MM.1S (cell line): ENCODE measurements around the gene MYH6.

Experiments
- DNase-seq: peaks from one replicate; pipeline ENCODE4 v3.0.0-alpha.2; 2015
- H2AFZ ChIP-seq: fragments of 300-600 bp; sonication (generic); 2 replicates; pipeline ENCODE4 v1.6.0; 2016; ENCODE audit warnings: antibody characterized with exemption, low read length
- H3F3A ChIP-seq: fragments of 300-600 bp; sonication (generic); 2 replicates; pipeline ENCODE4 v1.6.1; 2016; ENCODE audit warnings: mild to moderate bottlenecking, antibody characterized with exemption, low read length, moderate library complexity, mixed read lengths; ENCODE audit not compliant: insufficient read depth
- H3K27ac ChIP-seq: fragments of 300-600 bp; sonication (generic); 2 replicates; pipeline ENCODE4 v1.5.1; 2016; ENCODE audit warnings: mild to moderate bottlenecking, low read length
- H3K27me3 ChIP-seq: fragments of 300-600 bp; sonication (generic); replicated peaks from 2 replicates; pipeline ENCODE4 v1.6.0; 2016; ENCODE audit warnings: low read length; ENCODE audit not compliant: insufficient read depth
- H3K36me3 ChIP-seq: fragments of 300-600 bp; sonication (generic); replicated peaks from 2 replicates; pipeline ENCODE4 v1.6.1; 2016; ENCODE audit warnings: mild to moderate bottlenecking, low read length, mixed read lengths; ENCODE audit not compliant: insufficient read depth
- H3K4me1 ChIP-seq: fragments of 300-600 bp; sonication (generic); 2 replicates; pipeline ENCODE4 v1.6.1; 2016; ENCODE audit warnings: low read length, mixed read lengths
- H3K4me2 ChIP-seq: fragments of 300-600 bp; sonication (generic); 2 replicates; pipeline ENCODE4 v1.6.0; 2016; ENCODE audit warnings: low read depth, low read length
- H3K4me3 ChIP-seq: fragments of 300-600 bp; sonication (generic); 2 replicates; pipeline ENCODE4 v1.5.1; 2016; ENCODE audit warnings: low read length, mixed read lengths
- H3K79me2 ChIP-seq: fragments of 300-600 bp; sonication (generic); 2 replicates; pipeline ENCODE4 v1.6.1; 2016; ENCODE audit warnings: mixed run types, low read length, mixed read lengths
- H3K9ac ChIP-seq: fragments of 300-600 bp; sonication (generic); 2 replicates; pipeline ENCODE4 v1.6.1; 2016; ENCODE audit warnings: low read length, mixed read lengths
- H3K9me2 ChIP-seq: fragments of 300-600 bp; sonication (generic); replicated peaks from 2 replicates; pipeline ENCODE4 v1.6.1; 2016; ENCODE audit warnings: mild to moderate bottlenecking, low read length, mixed read lengths; ENCODE audit not compliant: insufficient read depth
- H3K9me3 ChIP-seq: fragments of 300-600 bp; sonication (generic); replicated peaks from 2 replicates; pipeline ENCODE4 v1.6.1; 2016; ENCODE audit warnings: mild to moderate bottlenecking, low read length, mixed read lengths; ENCODE audit not compliant: insufficient read depth
- H4K20me1 ChIP-seq: fragments of 300-600 bp; sonication (generic); 2 replicates; pipeline ENCODE4 v1.6.1; 2016; ENCODE audit warnings: mild to moderate bottlenecking, low read length, moderate library complexity, mixed read lengths; ENCODE audit not compliant: insufficient read depth
- EZH2 ChIP-seq: fragments of 300-600 bp; sonication (generic); optimal IDR thresholded peaks from 2 replicates; pipeline ENCODE3; 2017; ENCODE audit warnings: low read depth, mild to moderate bottlenecking, antibody characterized with exemption, low read length, mixed read lengths
- EZH2phosphoT487 ChIP-seq: fragments of 300-600 bp; sonication (generic); IDR thresholded peaks from 2 replicates; pipeline ENCODE4 v1.6.1; 2018; ENCODE audit warnings: antibody characterized with exemption, low read length
- TF ChIP-seq, protein P1 (sequence below): fragments of 300-600 bp; sonication (generic); IDR thresholded peaks from 2 replicates; pipeline ENCODE4 v1.5.1; 2016; ENCODE audit warnings: antibody characterized with exemption, low read length, mixed read lengths

Gene MYH6

DNA sequence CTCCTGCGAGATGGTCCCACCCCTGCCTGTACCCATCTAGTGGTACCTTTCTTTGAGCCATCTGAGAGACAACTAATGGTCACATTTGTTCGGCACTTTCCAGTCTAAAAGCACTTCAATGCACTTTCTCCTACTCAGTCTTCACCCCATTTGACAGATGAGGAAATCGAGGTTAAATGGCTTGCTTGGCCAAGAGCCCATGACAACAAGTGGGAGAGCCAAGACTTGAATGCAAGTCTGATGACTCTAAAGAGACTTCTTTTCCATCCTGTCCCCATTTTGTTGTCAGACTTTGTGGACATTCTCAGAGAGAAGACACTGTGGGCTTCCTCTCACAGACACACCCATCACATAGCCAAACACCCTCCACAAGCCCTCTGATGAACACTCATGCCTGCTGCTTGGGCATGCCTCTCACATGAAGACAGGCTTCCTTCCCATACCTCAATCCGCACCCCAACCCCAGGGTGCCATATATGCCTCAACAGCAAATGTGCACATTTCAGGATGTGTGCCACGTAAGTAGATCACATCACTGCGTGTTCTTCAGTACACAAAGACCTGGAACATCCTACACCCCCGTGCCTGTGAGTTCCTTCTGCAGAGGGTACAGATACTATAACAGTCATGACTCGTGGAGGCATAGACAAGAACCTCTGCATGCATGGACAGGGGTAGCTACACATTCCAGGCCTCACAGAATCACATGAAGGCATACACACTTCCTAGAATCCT is 26.6 kb upstream of the MYH6 start:
- no peak for DNase-seq
- H3K9ac ChIP-seq = no peak overlapping the region
- H3K4me3 ChIP-seq = no peak overlapping the region
- H3K9me3 ChIP-seq = no peaks in the 10 kb centered on the region
- H3K27ac ChIP-seq = no peak overlapping the region
- no peaks in the 10 kb centered on the region for H3K4me1 ChIP-seq
- H3F3A ChIP-seq = no peaks in the 10 kb centered on the region
- TF ChIP-seq EZH2phosphoT487 (no peak), EZH2 (no peak)
- TF ChIP-seq, protein P1, sequence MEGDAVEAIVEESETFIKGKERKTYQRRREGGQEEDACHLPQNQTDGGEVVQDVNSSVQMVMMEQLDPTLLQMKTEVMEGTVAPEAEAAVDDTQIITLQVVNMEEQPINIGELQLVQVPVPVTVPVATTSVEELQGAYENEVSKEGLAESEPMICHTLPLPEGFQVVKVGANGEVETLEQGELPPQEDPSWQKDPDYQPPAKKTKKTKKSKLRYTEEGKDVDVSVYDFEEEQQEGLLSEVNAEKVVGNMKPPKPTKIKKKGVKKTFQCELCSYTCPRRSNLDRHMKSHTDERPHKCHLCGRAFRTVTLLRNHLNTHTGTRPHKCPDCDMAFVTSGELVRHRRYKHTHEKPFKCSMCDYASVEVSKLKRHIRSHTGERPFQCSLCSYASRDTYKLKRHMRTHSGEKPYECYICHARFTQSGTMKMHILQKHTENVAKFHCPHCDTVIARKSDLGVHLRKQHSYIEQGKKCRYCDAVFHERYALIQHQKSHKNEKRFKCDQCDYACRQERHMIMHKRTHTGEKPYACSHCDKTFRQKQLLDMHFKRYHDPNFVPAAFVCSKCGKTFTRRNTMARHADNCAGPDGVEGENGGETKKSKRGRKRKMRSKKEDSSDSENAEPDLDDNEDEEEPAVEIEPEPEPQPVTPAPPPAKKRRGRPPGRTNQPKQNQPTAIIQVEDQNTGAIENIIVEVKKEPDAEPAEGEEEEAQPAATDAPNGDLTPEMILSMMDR = no peak
- no peak overlapping the region for H3K4me2 ChIP-seq
- H3K9me2 ChIP-seq = no peaks in the 10 kb centered on the region
- no peaks in the 10 kb centered on the region for H3K79me2 ChIP-seq
- H4K20me1 ChIP-seq = no peaks in the 10 kb centered on the region
- H2AFZ ChIP-seq = no peak overlapping the region
- no peaks in the 10 kb centered on the region for H3K27me3 ChIP-seq
- H3K36me3 ChIP-seq = no peaks in the 10 kb centered on the region

DNA sequence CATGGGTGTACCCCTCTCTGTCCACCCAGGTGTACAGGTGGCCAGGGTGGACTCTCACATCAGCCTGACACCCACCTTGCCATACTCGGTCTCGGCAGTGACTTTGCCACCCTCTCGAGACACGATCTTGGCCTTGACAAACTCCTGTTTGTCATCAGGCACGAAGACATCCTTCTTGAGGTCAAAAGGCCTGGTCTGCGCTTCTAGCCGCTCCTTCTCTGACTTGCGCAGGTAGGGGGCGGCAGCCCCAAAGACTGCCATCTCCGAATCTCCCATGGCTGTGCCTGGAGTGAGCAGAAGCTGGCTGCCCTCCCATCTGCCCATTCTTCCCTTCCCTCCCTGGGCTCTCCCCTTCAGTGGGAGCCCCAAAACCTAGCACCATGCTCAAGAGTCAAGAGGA is 25.4 kb upstream of the MYH6 start:
- Histone ChIP-seq H3F3A (no peaks in the 10 kb centered on the region), H3K9me2 (no peaks in the 10 kb centered on the region), H4K20me1 (no peaks in the 10 kb centered on the region), H3K9ac (no peak overlapping the region), H3K4me1 (no peaks in the 10 kb centered on the region), H3K4me3 (no peak overlapping the region), H3K9me3 (no peaks in the 10 kb centered on the region), H3K79me2 (no peaks in the 10 kb centered on the region), H3K27ac (no peak overlapping the region), H3K4me2 (no peak overlapping the region), H3K36me3 (no peaks in the 10 kb centered on the region), H3K27me3 (no peaks in the 10 kb centered on the region), H2AFZ (no peak overlapping the region)
- TF ChIP-seq, protein P1 = no peak
- no peak for TF ChIP-seq EZH2phosphoT487
- TF ChIP-seq EZH2 = no peak
- no peak for DNase-seq

DNA sequence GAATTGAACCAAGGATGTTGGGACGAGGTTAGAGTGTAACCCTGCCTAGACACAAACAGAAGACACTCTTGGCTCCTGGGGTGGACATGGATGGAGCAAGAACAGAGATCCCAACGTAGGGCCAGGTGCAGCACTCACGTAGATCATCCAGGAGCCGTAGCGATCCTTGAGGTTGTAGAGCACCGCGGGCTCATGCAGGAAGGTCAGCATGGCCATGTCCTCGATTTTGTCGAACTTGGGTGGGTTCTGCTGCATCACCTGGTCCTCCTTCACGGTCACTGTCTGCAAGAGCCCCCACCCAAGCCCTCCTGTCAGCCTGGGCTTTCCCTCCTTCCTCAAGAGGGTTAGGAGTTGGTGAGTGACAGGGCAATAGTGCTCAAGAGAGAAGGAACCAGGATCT is 24.9 kb upstream of the MYH6 start:
- DNase-seq = no peak
- H3F3A ChIP-seq = no peaks in the 10 kb centered on the region
- no peak overlapping the region for H2AFZ ChIP-seq
- H3K79me2 ChIP-seq = no peaks in the 10 kb centered on the region
- no peaks in the 10 kb centered on the region for H3K9me2 ChIP-seq
- no peaks in the 10 kb centered on the region for H4K20me1 ChIP-seq
- no peak overlapping the region for H3K27ac ChIP-seq
- H3K4me2 ChIP-seq = no peak overlapping the region
- no peak for TF ChIP-seq EZH2
- H3K9me3 ChIP-seq = no peaks in the 10 kb centered on the region
- no peaks in the 10 kb centered on the region for H3K27me3 ChIP-seq
- H3K36me3 ChIP-seq = no peaks in the 10 kb centered on the region
- H3K4me3 ChIP-seq = no peak overlapping the region
- H3K9ac ChIP-seq = no peak overlapping the region
- H3K4me1 ChIP-seq = no peaks in the 10 kb centered on the region

DNA sequence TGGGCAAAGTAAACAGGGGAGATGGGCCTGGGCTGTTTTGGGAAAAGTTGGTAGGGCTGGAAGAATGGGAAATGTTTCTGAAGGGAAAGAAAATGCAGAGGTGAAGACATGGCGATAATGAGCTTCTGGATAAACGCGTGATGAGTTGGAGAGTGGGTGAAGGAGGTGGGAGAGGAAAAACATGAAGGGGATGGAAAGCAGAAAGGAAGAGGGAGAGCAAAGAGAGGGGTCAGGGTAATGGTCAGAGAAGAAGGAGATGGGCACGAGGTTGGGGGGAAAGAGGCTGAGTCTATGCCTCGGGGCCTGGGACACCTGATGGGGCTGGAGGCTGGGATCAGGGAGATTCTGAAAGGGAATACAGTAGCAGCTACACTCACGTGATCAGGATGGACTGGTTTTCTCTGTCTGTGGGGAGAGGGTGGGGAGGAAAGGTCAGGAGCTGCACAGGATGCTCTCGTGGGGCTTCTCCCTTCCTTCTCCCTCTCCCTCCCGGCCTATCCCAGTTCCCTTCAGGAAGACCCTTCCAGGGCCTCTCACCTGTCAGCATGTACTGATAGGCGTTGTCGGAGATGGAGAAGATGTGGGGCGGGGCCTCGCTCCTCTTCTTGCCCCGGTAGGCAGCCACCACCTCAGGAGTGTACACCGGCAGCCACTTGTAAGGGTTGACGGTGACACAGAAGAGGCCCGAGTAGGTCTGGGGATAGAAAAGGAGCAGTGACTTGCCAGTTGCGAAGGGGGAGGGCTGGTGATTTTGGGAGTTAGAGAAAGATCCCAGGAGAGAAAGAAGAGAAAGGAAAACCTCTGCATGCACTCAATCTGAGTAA is 24.2 kb upstream of the MYH6 start:
- H3K4me3 ChIP-seq = no peak overlapping the region
- no peaks in the 10 kb centered on the region for H3K36me3 ChIP-seq
- no peaks in the 10 kb centered on the region for H3K9me2 ChIP-seq
- H3F3A ChIP-seq = no peaks in the 10 kb centered on the region
- H3K4me1 ChIP-seq = no peaks in the 10 kb centered on the region
- DNase-seq = no peak
- H3K27me3 ChIP-seq = no peaks in the 10 kb centered on the region
- H3K9ac ChIP-seq = no peak overlapping the region
- TF ChIP-seq, protein P1 = no peak
- H2AFZ ChIP-seq = no peak overlapping the region
- H4K20me1 ChIP-seq = no peaks in the 10 kb centered on the region
- no peaks in the 10 kb centered on the region for H3K9me3 ChIP-seq
- no peaks in the 10 kb centered on the region for H3K79me2 ChIP-seq
- H3K4me2 ChIP-seq = no peak overlapping the region
- no peak overlapping the region for H3K27ac ChIP-seq
